ENCODE results near the gene NT5C3B. TPM values are rescaled to one million over a fixed set of nuclear protein-coding genes. Genes with fewer than 3 reads are reported as not detected.
"Not testable (repeated sequence)": the region's sequence is repeated elsewhere in the genome, so short reads cannot be mapped to it uniquely, and the experiment has no call there.

The NT5C3B gene
- total RNA-seq, 1 experiment from 2014 or later = 62.0 TPM

DNA sequence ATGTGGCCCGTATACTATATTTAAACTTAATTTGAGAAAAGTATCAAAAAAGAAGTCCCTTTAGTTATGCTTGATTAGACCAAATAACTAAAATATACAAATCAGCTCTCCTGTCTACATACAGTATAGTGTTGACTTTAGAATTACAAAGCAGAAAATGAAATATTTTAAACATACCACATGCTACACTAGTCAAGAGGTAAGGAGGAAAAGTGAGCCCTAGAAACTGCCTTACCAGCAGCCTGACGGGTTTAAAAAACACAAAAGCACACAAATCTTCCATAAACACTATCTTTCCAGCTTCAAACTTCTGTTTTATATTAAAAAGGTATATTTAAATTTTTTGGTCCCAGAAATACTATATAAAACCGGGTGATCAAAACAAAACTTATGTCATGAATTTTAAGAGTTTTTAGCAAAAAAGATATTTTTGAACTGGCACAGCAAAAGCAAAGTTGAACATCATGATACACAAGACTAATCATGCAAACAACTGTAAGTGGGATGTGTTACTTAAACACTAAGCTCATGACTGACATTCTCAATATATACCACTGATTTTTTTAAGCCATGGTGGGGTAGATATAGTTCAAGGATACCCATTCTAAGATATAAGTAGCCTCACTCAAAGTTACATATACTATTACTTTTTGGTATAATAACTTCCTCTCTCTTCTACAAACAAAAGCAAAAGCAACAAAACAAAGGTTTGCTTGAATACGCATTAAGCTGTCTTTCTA lies 13.4 kb upstream of the NT5C3B start:
- Mint-ChIP-seq H3K4me3 (ENCODE audit: low read depth, unreplicated experiment) (no peak overlapping the region), H3K9me3 (ENCODE audit: low read depth, unreplicated experiment) (no peaks in the 10 kb centered on the region), H3K27me3 (ENCODE audit: unreplicated experiment) (no peaks in the 10 kb centered on the region), H3K4me1 (ENCODE audit: low read depth, unreplicated experiment) (peaks cover 7% of the 10 kb centered on the region), H3K36me3 (ENCODE audit: insufficient read depth, unreplicated experiment) (no peaks in the 10 kb centered on the region), H3K27ac (ENCODE audit: unreplicated experiment) (no peak overlapping the region)
- intact Hi-C loops (cut with micrococcal nuclease; ENCODE audit: unreplicated experiment) = no loop called here
- no TSS peak for BruUV-seq (replicated peaks)
- TF ChIP-seq, protein P1, sequence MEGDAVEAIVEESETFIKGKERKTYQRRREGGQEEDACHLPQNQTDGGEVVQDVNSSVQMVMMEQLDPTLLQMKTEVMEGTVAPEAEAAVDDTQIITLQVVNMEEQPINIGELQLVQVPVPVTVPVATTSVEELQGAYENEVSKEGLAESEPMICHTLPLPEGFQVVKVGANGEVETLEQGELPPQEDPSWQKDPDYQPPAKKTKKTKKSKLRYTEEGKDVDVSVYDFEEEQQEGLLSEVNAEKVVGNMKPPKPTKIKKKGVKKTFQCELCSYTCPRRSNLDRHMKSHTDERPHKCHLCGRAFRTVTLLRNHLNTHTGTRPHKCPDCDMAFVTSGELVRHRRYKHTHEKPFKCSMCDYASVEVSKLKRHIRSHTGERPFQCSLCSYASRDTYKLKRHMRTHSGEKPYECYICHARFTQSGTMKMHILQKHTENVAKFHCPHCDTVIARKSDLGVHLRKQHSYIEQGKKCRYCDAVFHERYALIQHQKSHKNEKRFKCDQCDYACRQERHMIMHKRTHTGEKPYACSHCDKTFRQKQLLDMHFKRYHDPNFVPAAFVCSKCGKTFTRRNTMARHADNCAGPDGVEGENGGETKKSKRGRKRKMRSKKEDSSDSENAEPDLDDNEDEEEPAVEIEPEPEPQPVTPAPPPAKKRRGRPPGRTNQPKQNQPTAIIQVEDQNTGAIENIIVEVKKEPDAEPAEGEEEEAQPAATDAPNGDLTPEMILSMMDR (IDR thresholded peaks at IDR 0.05; ENCODE audit: unreplicated experiment) = no peak
- no peak for DNase-seq
- CTCF ChIA-PET = no interaction called here

DNA sequence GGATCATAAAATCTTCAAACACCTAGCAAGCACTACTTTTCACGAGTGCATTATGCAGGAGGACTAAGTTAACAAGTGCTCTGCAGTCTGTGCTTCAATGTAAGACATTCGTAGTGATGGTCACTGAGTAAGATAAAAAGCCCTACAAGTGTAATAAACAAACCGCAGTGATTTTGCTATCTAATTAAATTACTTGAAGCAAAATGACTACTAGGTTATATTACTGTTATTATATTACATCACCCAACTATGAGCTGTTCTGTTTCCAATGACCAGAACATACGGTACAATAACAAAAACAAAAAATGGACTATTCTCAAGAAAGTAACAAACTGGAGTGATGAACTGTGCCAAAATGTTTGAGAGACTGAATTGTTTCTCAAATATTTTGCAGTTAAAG lies 12.8 kb upstream of the NT5C3B start:
- H3K9me3 Mint-ChIP-seq (ENCODE audit: low read depth, unreplicated experiment) = no peaks in the 10 kb centered on the region
- CTCF ChIA-PET = no interaction called here
- H3K27me3 Mint-ChIP-seq (ENCODE audit: unreplicated experiment) = no peaks in the 10 kb centered on the region
- no peak overlapping the region for H3K27ac Mint-ChIP-seq (ENCODE audit: unreplicated experiment)
- no peak for DNase-seq
- no TSS peak for BruUV-seq (replicated peaks)
- no peaks in the 10 kb centered on the region for H3K36me3 Mint-ChIP-seq (ENCODE audit: insufficient read depth, unreplicated experiment)
- TF ChIP-seq, protein P1 (IDR thresholded peaks at IDR 0.05; ENCODE audit: unreplicated experiment) = no peak
- intact Hi-C loops (cut with micrococcal nuclease; ENCODE audit: unreplicated experiment) = no loop called here
- H3K4me1 Mint-ChIP-seq (ENCODE audit: low read depth, unreplicated experiment) = peaks cover 7% of the 10 kb centered on the region
- no peak overlapping the region for H3K4me3 Mint-ChIP-seq (ENCODE audit: low read depth, unreplicated experiment)

DNA sequence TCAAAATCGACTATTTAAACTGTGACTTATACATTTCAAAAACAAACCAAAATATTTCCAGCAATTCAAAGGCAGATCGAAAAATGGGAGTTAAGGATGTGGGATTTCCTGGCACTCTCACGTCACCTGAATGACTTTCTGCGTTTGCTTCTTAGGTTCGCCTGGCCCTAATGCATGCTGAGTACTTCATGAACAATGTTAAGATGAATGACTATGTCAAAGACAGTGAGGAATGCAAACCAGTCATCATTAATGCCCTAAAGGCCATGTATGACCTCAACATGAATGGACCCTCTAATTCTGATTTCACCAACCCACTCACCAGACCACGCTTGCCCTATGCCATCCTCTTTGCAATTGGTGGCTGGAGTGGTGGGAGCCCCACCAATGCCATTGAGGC lies 8.9 kb upstream of the NT5C3B start:
- no peaks in the 10 kb centered on the region for H3K36me3 Mint-ChIP-seq (ENCODE audit: insufficient read depth, unreplicated experiment)
- H3K4me1 Mint-ChIP-seq (ENCODE audit: low read depth, unreplicated experiment) = peaks cover 2% of the 10 kb centered on the region
- no peak for DNase-seq

DNA sequence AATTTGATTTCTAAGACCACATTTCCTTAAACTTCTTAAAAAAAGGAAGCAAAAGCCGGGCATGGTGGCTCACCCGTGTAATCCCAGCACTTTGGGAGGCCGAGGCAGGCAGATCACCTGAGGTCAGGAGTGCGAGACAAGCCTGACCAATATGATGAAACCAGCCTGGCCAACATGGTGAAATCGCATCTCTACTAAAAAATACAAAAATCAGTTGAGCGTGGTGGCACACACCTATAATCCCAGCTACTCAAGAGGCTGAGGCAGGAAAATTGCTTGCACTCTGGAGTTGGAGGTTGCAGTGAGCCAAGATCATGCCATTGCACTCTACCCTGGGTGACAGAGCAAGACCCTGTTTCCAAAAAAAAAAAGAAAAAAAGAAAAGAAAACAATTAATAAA lies 4.7 kb upstream of the NT5C3B start:
- H3K27me3 Mint-ChIP-seq (ENCODE audit: unreplicated experiment); H3K4me1 Mint-ChIP-seq (ENCODE audit: low read depth, unreplicated experiment); BruUV-seq (replicated peaks); CTCF ChIA-PET; H3K4me3 Mint-ChIP-seq (ENCODE audit: low read depth, unreplicated experiment); H3K27ac Mint-ChIP-seq (ENCODE audit: unreplicated experiment); H3K36me3 Mint-ChIP-seq (ENCODE audit: insufficient read depth, unreplicated experiment); intact Hi-C loops (cut with micrococcal nuclease; ENCODE audit: unreplicated experiment); H3K9me3 Mint-ChIP-seq (ENCODE audit: low read depth, unreplicated experiment); DNase-seq: not testable (repeated sequence)

More for the DNA sequence above, 8.9 kb upstream of the NT5C3B start:
- intact Hi-C loops (cut with micrococcal nuclease; ENCODE audit: unreplicated experiment) = no loop called here
- TF ChIP-seq, protein P1 (IDR thresholded peaks at IDR 0.05; ENCODE audit: unreplicated experiment) = no peak
- CTCF ChIA-PET = no interaction called here
- Mint-ChIP-seq H3K4me3 (ENCODE audit: low read depth, unreplicated experiment) (no peak overlapping the region), H3K27me3 (ENCODE audit: unreplicated experiment) (no peaks in the 10 kb centered on the region), H3K9me3 (ENCODE audit: low read depth, unreplicated experiment) (no peaks in the 10 kb centered on the region), H3K27ac (ENCODE audit: unreplicated experiment) (no peak overlapping the region)
- BruUV-seq (replicated peaks) = no TSS peak

DNA sequence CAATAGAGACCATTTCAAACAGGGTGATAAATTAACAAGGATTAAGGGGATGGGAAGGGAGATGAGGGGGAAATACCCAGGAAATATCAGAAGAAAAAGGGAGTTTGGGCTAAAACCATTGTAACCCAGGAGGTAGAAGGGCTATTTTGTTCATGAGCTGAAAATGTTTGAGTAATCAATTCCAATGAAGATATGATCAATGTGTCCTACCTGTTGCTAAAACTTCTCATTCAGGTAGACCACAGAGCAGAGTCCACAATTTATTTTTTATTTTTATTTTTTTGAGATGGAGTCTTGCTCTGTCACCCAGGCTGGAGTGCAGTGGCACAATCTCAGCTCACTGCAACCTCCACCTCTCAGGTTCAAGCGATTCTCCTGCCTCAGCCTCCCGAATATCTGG lies 3.4 kb upstream of the NT5C3B start:
- Mint-ChIP-seq H3K4me1 (ENCODE audit: low read depth, unreplicated experiment) (peaks cover 18% of the 10 kb centered on the region), H3K36me3 (ENCODE audit: insufficient read depth, unreplicated experiment) (peaks cover 16% of the 10 kb centered on the region)
- H3K9me3 Mint-ChIP-seq (ENCODE audit: low read depth, unreplicated experiment); DNase-seq; H3K27ac Mint-ChIP-seq (ENCODE audit: unreplicated experiment); H3K27me3 Mint-ChIP-seq (ENCODE audit: unreplicated experiment); H3K4me3 Mint-ChIP-seq (ENCODE audit: low read depth, unreplicated experiment); BruUV-seq (replicated peaks); intact Hi-C loops (cut with micrococcal nuclease; ENCODE audit: unreplicated experiment): not testable (repeated sequence)
- CTCF ChIA-PET = interaction anchor here (0.6 kb wide), 1 partner anchor 12 kb away, joined by 4 read pairs; no protein-coding TSS in a partner anchor

All from Calu3 (cell line).